ENCODE data around the gene ACACA.
"Not testable (repeated sequence)": the region's sequence is repeated elsewhere in the genome, so short reads cannot be mapped to it uniquely, and the experiment has no call there.

ACACA gene

DNA sequence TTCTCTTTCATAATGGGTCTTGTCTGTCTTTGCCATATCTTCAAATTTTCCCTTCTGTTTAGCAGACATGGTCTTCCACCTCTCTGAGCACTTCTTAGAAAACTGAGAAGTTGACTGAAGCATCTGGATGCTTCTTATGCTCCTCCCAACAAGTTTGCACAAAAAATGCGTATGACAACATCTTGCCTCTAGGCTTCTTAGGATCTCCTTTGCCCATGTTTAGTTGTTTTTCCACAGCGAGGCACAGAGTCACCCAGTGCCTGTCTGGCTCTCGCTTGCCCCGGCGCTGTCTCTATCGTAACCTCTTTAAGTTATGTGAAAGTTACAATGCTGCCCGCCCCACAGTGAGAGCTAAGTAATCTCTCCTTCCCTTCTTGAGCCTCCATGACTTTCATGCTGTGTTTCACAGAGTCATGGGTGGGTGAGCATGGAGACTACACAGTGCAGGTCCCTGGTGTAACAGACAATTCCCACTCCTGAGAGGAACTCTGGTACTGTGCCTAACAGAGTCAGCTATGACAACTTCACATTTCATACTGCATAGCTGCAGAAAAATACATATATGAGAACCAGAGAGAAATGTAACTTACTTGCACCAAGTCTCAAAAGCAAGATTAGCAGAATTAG is 262.4 kb downstream of the ACACA start:
- H3K9ac ChIP-seq (ENCODE audit: low read depth, low read length, poor library complexity, severe bottlenecking), result no peak overlapping the region
- no peaks in the 10 kb centered on the region for H4K20me1 ChIP-seq (ENCODE audit: insufficient read depth, low read length, poor library complexity, severe bottlenecking)
- H3K79me2 ChIP-seq (ENCODE audit: insufficient read depth, low read length), result no peaks in the 10 kb centered on the region
- H3K9me3 ChIP-seq (ENCODE audit: insufficient read depth, low read depth, low read length), result no peaks in the 10 kb centered on the region
- no peaks in the 10 kb centered on the region; the same call in 1 of the 2 replicates for H3K36me3 ChIP-seq (ENCODE audit: insufficient read depth, low read length)
- H2AFZ ChIP-seq (ENCODE audit: low read length), result no peak overlapping the region
- no peak overlapping the region for H3K4me2 ChIP-seq (ENCODE audit: low read depth, low read length, poor library complexity, severe bottlenecking)
- TF ChIP-seq, protein P1, sequence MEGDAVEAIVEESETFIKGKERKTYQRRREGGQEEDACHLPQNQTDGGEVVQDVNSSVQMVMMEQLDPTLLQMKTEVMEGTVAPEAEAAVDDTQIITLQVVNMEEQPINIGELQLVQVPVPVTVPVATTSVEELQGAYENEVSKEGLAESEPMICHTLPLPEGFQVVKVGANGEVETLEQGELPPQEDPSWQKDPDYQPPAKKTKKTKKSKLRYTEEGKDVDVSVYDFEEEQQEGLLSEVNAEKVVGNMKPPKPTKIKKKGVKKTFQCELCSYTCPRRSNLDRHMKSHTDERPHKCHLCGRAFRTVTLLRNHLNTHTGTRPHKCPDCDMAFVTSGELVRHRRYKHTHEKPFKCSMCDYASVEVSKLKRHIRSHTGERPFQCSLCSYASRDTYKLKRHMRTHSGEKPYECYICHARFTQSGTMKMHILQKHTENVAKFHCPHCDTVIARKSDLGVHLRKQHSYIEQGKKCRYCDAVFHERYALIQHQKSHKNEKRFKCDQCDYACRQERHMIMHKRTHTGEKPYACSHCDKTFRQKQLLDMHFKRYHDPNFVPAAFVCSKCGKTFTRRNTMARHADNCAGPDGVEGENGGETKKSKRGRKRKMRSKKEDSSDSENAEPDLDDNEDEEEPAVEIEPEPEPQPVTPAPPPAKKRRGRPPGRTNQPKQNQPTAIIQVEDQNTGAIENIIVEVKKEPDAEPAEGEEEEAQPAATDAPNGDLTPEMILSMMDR (conservative IDR thresholded peaks at IDR 0.05; ENCODE audit: low read length), result no peak
- no peaks in the 10 kb centered on the region for H3F3A ChIP-seq (ENCODE audit: low read depth)
- H3K4me1 ChIP-seq (ENCODE audit: insufficient read depth, low read length, poor library complexity, severe bottlenecking), result peaks cover 23% of the 10 kb centered on the region
- no peaks in the 10 kb centered on the region for H3K27me3 ChIP-seq (ENCODE audit: insufficient read depth, low read length, poor library complexity, severe bottlenecking)
- no peaks in the 10 kb centered on the region for H3K9me2 ChIP-seq (replicated peaks; ENCODE audit: low read depth, low read length)
- H3K4me3 ChIP-seq (ENCODE audit: low read length, poor library complexity, severe bottlenecking), result no peak overlapping the region

DNA sequence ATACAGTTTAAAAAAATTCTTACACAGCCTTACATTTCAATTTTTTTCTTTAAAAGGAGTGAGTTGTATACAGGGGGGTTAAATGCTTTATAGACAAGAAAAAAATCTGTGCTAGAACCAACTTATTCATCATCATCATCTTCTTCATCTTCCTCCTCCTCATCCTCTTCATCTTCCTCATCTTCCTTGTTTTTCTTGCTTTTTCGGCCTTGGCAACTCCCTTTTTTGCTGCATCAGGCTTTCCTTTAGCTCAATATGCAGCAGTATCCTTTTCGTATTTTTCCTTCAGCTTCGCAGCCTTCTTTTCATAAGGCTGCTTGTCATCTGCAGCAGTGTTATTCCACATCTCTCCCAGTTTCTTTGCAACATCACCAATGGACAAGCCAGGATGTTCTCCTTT is 263.1 kb downstream of the ACACA start:
- not testable (repeated sequence) for H3K9me3 ChIP-seq (ENCODE audit: insufficient read depth, low read depth, low read length); H3K4me2 ChIP-seq (ENCODE audit: low read depth, low read length, poor library complexity, severe bottlenecking); H3K27me3 ChIP-seq (ENCODE audit: insufficient read depth, low read length, poor library complexity, severe bottlenecking); H3K9me2 ChIP-seq (replicated peaks; ENCODE audit: low read depth, low read length); H3K4me3 ChIP-seq (ENCODE audit: low read length, poor library complexity, severe bottlenecking); H3K79me2 ChIP-seq (ENCODE audit: insufficient read depth, low read length); H3F3A ChIP-seq (ENCODE audit: low read depth); H3K36me3 ChIP-seq (ENCODE audit: insufficient read depth, low read length); H3K9ac ChIP-seq (ENCODE audit: low read depth, low read length, poor library complexity, severe bottlenecking); H4K20me1 ChIP-seq (ENCODE audit: insufficient read depth, low read length, poor library complexity, severe bottlenecking); H2AFZ ChIP-seq (ENCODE audit: low read length)
- H3K4me1 ChIP-seq (ENCODE audit: insufficient read depth, low read length, poor library complexity, severe bottlenecking), result peaks cover 23% of the 10 kb centered on the region

DNA sequence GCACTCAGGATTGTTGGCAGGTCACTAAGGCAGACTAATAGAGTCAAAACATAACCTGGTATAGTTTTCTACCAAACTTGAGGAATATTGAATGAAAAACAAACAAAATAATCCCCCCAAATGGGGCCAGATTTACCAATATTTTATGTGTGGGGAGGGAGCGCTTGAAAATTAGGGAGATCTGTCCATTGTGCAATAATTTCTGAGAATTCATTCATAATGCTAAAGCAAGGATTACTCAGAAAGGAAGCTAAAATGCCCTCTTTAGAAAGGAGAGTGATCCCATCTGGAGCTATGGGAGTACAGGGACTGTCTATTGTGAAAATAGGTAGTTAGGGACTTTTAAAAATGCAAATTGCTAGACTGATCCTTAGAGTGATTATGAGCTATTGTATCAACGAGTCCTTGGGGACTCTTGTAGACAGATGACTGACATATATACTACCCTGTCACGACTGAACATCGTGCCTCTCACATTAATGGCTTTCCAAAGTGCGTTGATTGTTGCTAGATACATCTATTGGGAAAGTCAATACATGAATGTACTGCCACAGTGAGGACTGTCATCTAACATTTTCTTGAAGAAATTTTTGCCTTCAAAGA is 264.2 kb downstream of the ACACA start:
- Histone ChIP-seq H3K4me2 (ENCODE audit: low read depth, low read length, poor library complexity, severe bottlenecking) (no peak overlapping the region), H3K9me3 (ENCODE audit: insufficient read depth, low read depth, low read length) (no peaks in the 10 kb centered on the region), H3K36me3 (ENCODE audit: insufficient read depth, low read length) (no peaks in the 10 kb centered on the region; the same call in 1 of the 2 replicates)

More for the DNA sequence above, 264.2 kb downstream of the ACACA start:
- H2AFZ ChIP-seq (ENCODE audit: low read length), result no peak overlapping the region
- no peak overlapping the region for H3K4me3 ChIP-seq (ENCODE audit: low read length, poor library complexity, severe bottlenecking)
- H4K20me1 ChIP-seq (ENCODE audit: insufficient read depth, low read length, poor library complexity, severe bottlenecking), result no peaks in the 10 kb centered on the region
- H3K9ac ChIP-seq (ENCODE audit: low read depth, low read length, poor library complexity, severe bottlenecking), result no peak overlapping the region
- TF ChIP-seq, protein P1 (conservative IDR thresholded peaks at IDR 0.05; ENCODE audit: low read length), result no peak
- TF ChIP-seq EZH2phosphoT487 (IDR thresholded peaks at IDR 0.05; ENCODE audit: borderline replicate concordance), result no peak
- H3K79me2 ChIP-seq (ENCODE audit: insufficient read depth, low read length), result no peaks in the 10 kb centered on the region
- no peaks in the 10 kb centered on the region for H3K27me3 ChIP-seq (ENCODE audit: insufficient read depth, low read length, poor library complexity, severe bottlenecking)
- H3K9me2 ChIP-seq (replicated peaks; ENCODE audit: low read depth, low read length), result no peaks in the 10 kb centered on the region
- H3F3A ChIP-seq (ENCODE audit: low read depth), result no peaks in the 10 kb centered on the region
- H3K4me1 ChIP-seq (ENCODE audit: insufficient read depth, low read length, poor library complexity, severe bottlenecking), result peaks cover 18% of the 10 kb centered on the region

Measured in Loucy (cell line).